GM23248 (cell line): ENCODE measurements around the gene YWHAG. TPM values are rescaled to one million over a fixed set of nuclear protein-coding genes. Genes with fewer than 3 reads are reported as not detected.

Source experiments
- DNase-seq: peaks from one replicate; pipeline ENCODE4 v3.0.0-alpha.2; 2015
- H2AFZ ChIP-seq: fragments of 200-600 bp; sonication (generic); 2 replicates; pipeline ENCODE4 v1.6.1; 2016; ENCODE audit warnings: antibody characterized with exemption
- H3F3A ChIP-seq: fragments of 200-600 bp; sonication (generic); 2 replicates; pipeline ENCODE4 v1.6.1; 2016; ENCODE audit warnings: mild to moderate bottlenecking, antibody characterized with exemption, mixed run types; ENCODE audit not compliant: insufficient read depth
- H3K27ac ChIP-seq: fragments of 200-600 bp; sonication (generic); 2 replicates; pipeline ENCODE4 v1.5.1; 2016; ENCODE audit warnings: mild to moderate bottlenecking
- H3K27me3 ChIP-seq: fragments of 200-600 bp; sonication (generic); replicated peaks from 2 replicates; pipeline ENCODE4 v1.6.1; 2016; ENCODE audit warnings: mild to moderate bottlenecking; ENCODE audit not compliant: insufficient read depth
- H3K36me3 ChIP-seq: fragments of 200-600 bp; sonication (generic); 2 replicates; pipeline ENCODE4 v1.6.1; 2016; ENCODE audit warnings: low read depth, mild to moderate bottlenecking
- H3K4me1 ChIP-seq: fragments of 200-600 bp; sonication (generic); 2 replicates; pipeline ENCODE4 v1.6.1; 2016; ENCODE audit warnings: mild to moderate bottlenecking; ENCODE audit not compliant: insufficient read depth
- H3K4me2 ChIP-seq: fragments of 200-600 bp; sonication (generic); one replicate; pipeline ENCODE4 v1.6.1; 2016; ENCODE audit warnings: mild to moderate bottlenecking; ENCODE audit not compliant: unreplicated experiment
- H3K4me3 ChIP-seq: fragments of 200-600 bp; sonication (generic); 2 replicates; pipeline ENCODE4 v1.5.1; 2016; ENCODE audit warnings: mild to moderate bottlenecking
- H3K79me2 ChIP-seq: fragments of 200-600 bp; sonication (generic); 2 replicates; pipeline ENCODE4 v1.6.1; 2016; ENCODE audit warnings: mild to moderate bottlenecking; ENCODE audit not compliant: insufficient read depth
- H3K9ac ChIP-seq: fragments of 200-600 bp; sonication (generic); 2 replicates; pipeline ENCODE4 v1.6.1; 2016; ENCODE audit warnings: mild to moderate bottlenecking
- H3K9me2 ChIP-seq: fragments of 200-600 bp; sonication (generic); 2 replicates; pipeline ENCODE4 v1.6.1; 2016; ENCODE audit warnings: mixed run types, mild to moderate bottlenecking, moderate library complexity; ENCODE audit not compliant: insufficient read depth
- H3K9me3 ChIP-seq: fragments of 200-600 bp; sonication (generic); one replicate; pipeline ENCODE4 v1.6.1; 2017; ENCODE audit warnings: low read depth
- H4K20me1 ChIP-seq: fragments of 200-600 bp; sonication (generic); 2 replicates; pipeline ENCODE4 v1.6.0; 2016; ENCODE audit not compliant: insufficient read depth
- EZH2 ChIP-seq: fragments of 200-600 bp; sonication (generic); IDR thresholded peaks from 2 replicates; pipeline ENCODE4 v1.6.1; 2018; ENCODE audit warnings: antibody characterized with exemption, mild to moderate bottlenecking; ENCODE audit not compliant: insufficient read depth, poor library complexity, severe bottlenecking
- EZH2phosphoT487 ChIP-seq: fragments of 200-600 bp; sonication (generic); IDR thresholded peaks from 2 replicates; pipeline ENCODE4 v1.6.1; 2018; ENCODE audit warnings: antibody characterized with exemption, moderate library complexity, mild to moderate bottlenecking, low read depth; ENCODE audit not compliant: insufficient read depth
- WGBS, 2 experiments: methylation state at CpG; one replicate each; pipeline ENCODE4 v1.1.6; 2015 to 2017; ENCODE audit warnings: low lambda C conversion rate in 2 of 2, low coverage in 1 of 2; ENCODE audit errors: missing lambda C conversion rate in 2 of 2; 5-methylcytosine and 5-hydroxymethylcytosine counted together
- in situ Hi-C: fragments of 300-500 bp; cut with MboI; formaldehyde crosslinking; loops from 2 replicates; pipeline ENCODE4 v1.15.0; 2020
- polyA plus RNA-seq: library from polyadenylated mRNA; unstranded; fragments of >200 nt; fragmentation: Nextera tagmentation; extraction: Ambion mirVana; gene quantifications from 2 replicates; pipeline ENCODE4 v1.2.1, GENCODE V29; 2016
- total RNA-seq: library from RNA; depleted of rRNA; stranded (reverse); fragments of >200 nt; shearing (Covaris generic); gene quantifications from 2 replicates; pipeline ENCODE4 v1.2.3, GENCODE V29; 2014; rRNA removed

YWHAG gene
- 56.0 TPM in 2 replicates for total RNA-seq
- 28.1 and 28.4 TPM in 2 replicates for polyA plus RNA-seq

DNA sequence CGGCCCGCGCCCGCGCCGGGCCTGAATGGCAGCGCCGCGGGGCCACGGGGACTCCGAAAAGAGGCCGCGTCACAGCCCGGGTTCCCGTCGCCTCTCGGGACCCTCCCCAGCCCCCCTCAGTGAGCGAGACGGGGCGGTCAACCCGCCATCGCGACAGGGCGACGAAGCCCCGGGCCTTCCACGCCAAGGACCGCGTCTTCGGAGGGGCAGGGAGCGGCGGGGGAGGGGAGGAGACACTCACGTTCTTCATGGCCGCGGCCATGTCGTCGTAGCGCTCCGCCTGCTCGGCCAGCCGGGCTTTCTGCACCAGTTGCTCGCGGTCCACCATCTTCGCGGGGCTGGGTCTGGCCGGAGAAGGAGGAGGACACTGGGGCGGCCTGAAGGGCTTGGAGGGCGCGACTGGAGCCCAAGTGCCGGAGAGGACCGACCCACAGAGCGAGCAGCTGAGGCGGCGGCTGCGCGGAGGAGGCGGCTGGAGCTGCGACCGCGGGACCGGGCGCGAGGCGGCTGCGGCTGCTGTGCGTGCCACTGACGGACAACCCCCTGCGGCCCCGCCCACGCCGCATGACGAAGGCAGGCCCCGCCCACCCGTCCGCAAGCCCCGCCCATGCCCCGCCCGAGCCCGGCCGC lies at the start of gene YWHAG:
TSS of gene YWHAG (minus strand) at position 511 of the 630 bp plus-strand sequence. CDS start at position 328, 183 bp downstream.
- peak within 1 kb of the TSS; percentile 99 for H3K4me3 ChIP-seq
- H3K4me2 ChIP-seq, result peak within 1 kb of the TSS; percentile 95
- H3K36me3 ChIP-seq, result peaks cover 25% of the 10 kb centered on the region
- peak within 1 kb of the TSS; percentile 99 for H3K9ac ChIP-seq
- WGBS, 2 experiments, result 1 to 2% methylated on average over 56 of the region's 80 CpGs
- peaks cover 27% of the 10 kb centered on the region; the same call in 1 of the 2 replicates for H4K20me1 ChIP-seq
- peak; percentile 98 for DNase-seq
- H3K9me3 ChIP-seq, result no peaks in the 10 kb centered on the region
- H3K27me3 ChIP-seq, result no peaks in the 10 kb centered on the region
- H2AFZ ChIP-seq, result peak within 1 kb of the TSS; percentile 89
- peaks cover 42% of the 10 kb centered on the region for H3F3A ChIP-seq
- in situ Hi-C loops, result no loop called here
- peaks cover 24% of the 10 kb centered on the region for H3K4me1 ChIP-seq
- H3K79me2 ChIP-seq, result peaks cover 50% of the 10 kb centered on the region
- peak within 1 kb of the TSS; percentile 97 for H3K27ac ChIP-seq
- TF ChIP-seq EZH2, result no peak
- TF ChIP-seq EZH2phosphoT487, result no peak
- no peaks in the 10 kb centered on the region for H3K9me2 ChIP-seq

DNA sequence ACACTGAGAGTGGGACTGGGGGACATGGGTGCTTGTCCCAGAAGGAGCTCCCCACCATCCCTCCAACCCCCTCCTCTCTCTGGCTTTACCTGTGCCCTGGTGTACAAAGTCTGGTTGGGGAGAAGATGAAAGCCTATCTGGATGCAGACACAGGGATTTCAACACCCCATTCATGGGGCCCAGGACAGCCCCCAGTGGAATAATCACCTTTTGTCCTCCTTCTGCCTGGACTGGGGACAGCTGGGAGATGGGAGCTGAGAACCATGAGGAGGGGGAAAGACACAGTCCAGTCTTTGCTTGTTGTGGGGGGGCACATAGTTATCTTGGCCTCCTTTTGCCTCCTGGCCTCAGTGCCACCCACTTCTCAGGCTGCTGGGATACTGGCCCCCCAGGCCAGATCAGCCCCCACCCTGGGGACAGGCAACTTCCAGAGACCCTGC lies 49.4 kb upstream of the YWHAG start:
- H3K4me3 ChIP-seq, result no peak overlapping the region
- H4K20me1 ChIP-seq, result no peaks in the 10 kb centered on the region
- H3K79me2 ChIP-seq, result no peaks in the 10 kb centered on the region
- TF ChIP-seq EZH2 (no peak), EZH2phosphoT487 (no peak)
- no peaks in the 10 kb centered on the region for H3K9me3 ChIP-seq
- H3K9me2 ChIP-seq, result no peaks in the 10 kb centered on the region
- no peak overlapping the region for H3K27ac ChIP-seq
- no peaks in the 10 kb centered on the region for H3K36me3 ChIP-seq
- DNase-seq, result no peak
- no peaks in the 10 kb centered on the region for H3F3A ChIP-seq
- H3K4me1 ChIP-seq, result no peaks in the 10 kb centered on the region
- H3K27me3 ChIP-seq, result no peaks in the 10 kb centered on the region
- H3K4me2 ChIP-seq, result no peak overlapping the region
- H2AFZ ChIP-seq, result no peak overlapping the region
- in situ Hi-C loops, result no loop called here
- H3K9ac ChIP-seq, result no peak overlapping the region

DNA sequence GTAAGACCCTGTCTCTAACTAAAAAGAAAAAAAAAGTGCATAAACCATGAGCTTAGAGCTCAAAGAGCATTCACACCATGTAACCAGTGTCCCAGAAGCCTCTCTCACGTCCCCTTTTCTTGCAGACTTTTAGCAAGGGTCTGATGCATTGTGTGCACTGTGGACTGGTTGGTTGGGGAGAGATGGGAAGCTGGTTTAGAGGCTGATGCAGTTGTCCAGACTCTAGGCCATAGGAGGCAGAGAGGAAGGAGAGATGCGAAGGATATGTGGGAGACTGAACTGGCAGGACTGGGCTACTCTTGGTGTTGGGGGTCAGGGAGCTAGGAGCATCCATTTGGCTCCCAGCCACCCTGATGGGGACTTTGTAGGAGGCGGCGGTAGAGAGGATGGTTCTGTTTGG lies 48.9 kb upstream of the YWHAG start:
- WGBS, 2 experiments, result 50 to 56% methylated on average over 4 of the region's 4 CpGs
- no peaks in the 10 kb centered on the region for H3K36me3 ChIP-seq
- in situ Hi-C loops, result no loop called here

DNA sequence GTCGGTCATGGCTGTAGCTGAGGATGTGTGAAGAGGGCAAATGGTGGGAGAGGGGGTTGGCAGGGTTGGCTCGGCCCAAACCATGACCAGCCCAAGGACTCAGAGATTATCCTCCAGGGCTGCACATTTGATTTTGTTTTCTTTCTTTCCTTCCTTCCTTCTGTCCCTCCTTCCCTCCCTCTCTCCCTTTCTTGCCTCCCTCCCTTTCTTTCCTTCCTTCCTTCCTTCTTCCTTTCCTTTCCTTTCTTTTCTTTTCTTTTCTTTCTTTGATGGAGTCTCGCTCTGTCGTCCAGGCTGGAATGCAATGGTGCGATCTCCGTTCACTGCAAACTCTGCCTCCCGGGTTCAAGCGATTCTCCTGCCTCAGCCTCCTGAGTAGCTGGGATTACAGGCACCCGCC lies 46.9 kb upstream of the YWHAG start:
- in situ Hi-C loops, result no loop called here
- H3K36me3 ChIP-seq, result no peaks in the 10 kb centered on the region
- no peaks in the 10 kb centered on the region for H3K27me3 ChIP-seq
- no peak overlapping the region for H3K9ac ChIP-seq
- no peak overlapping the region for H2AFZ ChIP-seq
- no peaks in the 10 kb centered on the region for H3K79me2 ChIP-seq
- TF ChIP-seq EZH2phosphoT487 (no peak), EZH2 (no peak)
- no peaks in the 10 kb centered on the region for H3K4me1 ChIP-seq
- H3K9me3 ChIP-seq, result no peaks in the 10 kb centered on the region
- no peak overlapping the region for H3K4me3 ChIP-seq
- WGBS, 2 experiments, result 91 to 98% methylated on average over 9 of the region's 9 CpGs
- no peak overlapping the region for H3K4me2 ChIP-seq
- no peak overlapping the region for H3K27ac ChIP-seq
- no peaks in the 10 kb centered on the region for H3F3A ChIP-seq
- H3K9me2 ChIP-seq, result no peaks in the 10 kb centered on the region
- DNase-seq, result no peak
- H4K20me1 ChIP-seq, result no peaks in the 10 kb centered on the region

More for the DNA sequence above, 48.9 kb upstream of the YWHAG start:
- no peak overlapping the region for H3K4me2 ChIP-seq
- H3K9me3 ChIP-seq, result no peaks in the 10 kb centered on the region
- no peaks in the 10 kb centered on the region for H4K20me1 ChIP-seq
- no peak for TF ChIP-seq EZH2phosphoT487
- TF ChIP-seq EZH2, result no peak
- no peak overlapping the region for H2AFZ ChIP-seq
- no peaks in the 10 kb centered on the region for H3K27me3 ChIP-seq
- no peaks in the 10 kb centered on the region for H3K79me2 ChIP-seq
- no peak for DNase-seq
- H3K9me2 ChIP-seq, result no peaks in the 10 kb centered on the region
- no peak overlapping the region for H3K4me3 ChIP-seq
- H3K4me1 ChIP-seq, result no peaks in the 10 kb centered on the region
- no peak overlapping the region for H3K9ac ChIP-seq
- H3K27ac ChIP-seq, result no peak overlapping the region
- no peaks in the 10 kb centered on the region for H3F3A ChIP-seq
